ENCODE data around the gene PRDX1.
A peak's percentile ranks its signal among the peaks of the same experiment; 100 is the strongest.
"Not testable (repeated sequence)": the region's sequence is repeated elsewhere in the genome, so short reads cannot be mapped to it uniquely, and the experiment has no call there.

The PRDX1 gene

DNA sequence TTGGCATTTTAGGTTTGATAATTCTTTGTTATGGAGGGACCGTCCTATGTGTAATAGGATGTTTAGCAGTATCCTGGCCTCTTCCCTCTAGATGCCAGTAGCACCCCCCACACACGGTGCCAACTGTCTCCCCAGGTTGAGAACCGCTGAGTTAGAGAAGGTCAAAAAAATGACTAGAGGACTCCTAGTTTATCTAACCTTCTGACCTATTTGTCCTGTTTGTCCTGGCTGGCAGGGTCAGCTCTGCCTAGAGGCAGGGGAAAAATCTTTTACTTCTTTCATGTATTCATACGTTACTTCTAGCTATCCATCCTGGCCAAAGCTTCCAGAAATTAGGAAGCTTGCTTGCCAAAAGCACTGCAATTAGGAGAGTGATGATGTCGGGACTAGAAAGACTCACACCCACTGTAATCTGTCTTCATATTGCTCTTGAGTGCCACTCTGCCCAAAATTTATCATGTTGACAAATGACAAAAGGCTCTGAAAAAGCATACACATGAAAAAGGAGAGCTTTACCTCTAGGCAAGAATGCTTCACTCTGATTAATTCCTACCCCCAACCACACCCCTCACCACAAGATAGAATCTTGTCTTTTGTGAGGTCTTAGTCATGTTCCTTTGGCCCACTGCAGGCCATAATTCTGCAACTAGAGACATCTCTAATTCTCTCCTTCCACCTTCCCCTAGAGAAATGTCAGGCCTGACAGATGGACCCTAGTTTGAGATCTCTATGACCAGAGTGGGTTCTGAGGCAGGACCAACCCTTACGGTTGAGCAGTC lies 14.5 kb upstream of the PRDX1 start:
- DNase-seq, result no peak

DNA sequence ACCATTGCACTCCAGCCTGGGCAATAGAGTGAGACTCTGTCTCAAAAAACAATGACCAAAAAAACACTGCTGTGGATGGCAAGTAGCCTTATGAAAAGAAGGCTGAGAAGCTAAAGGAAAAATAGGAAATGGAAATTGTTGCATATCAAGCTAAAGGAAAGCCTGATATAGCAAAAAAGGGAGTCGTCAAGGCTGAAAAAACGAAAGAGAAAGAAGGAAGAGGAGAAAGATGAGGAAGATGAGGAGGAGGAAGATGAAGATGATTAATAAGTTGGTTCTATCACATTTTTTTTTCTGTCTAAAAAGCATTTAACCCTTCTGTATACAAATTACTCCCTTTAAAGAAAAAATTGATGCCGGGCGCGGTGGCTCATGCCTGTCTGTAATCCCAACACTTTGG lies 10.2 kb upstream of the PRDX1 start:
- DNase-seq, result no peak

GRCh38 chr1:45530632-45531135 lies 9.0 kb upstream of the PRDX1 start:
- DNase-seq, result no peak

GRCh38 chr1:45526135-45526644 lies 4.5 kb upstream of the PRDX1 start:
- no peak for DNase-seq

DNA sequence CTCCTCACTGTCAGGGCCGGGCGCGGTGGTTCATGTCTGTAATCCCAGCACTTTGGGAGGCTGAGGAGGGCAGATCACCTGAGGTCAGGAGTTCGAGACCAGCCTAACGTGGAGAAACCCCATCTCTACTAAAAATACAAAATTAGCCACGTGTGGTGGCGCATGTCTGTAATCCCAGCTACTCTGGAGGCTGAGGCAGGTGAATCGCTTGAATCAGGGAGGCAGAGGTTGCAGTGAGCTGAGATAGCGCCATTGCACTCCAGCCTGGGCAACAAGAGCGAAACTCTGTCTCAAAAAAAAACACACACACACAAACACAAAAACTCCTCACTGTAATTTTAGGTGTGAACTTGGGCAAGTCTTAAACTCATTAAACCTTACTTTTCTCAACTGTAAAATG lies 2.3 kb upstream of the PRDX1 start:
- DNase-seq, result not testable (repeated sequence)

- DNase-seq, result not testable (repeated sequence)
These were observed 1.8 kb upstream of the PRDX1 start for GRCh38 chr1:45523516-45523915.

GRCh38 chr1:45522324-45523104 lies 830 bp upstream of the PRDX1 start:
- no peak for DNase-seq

DNA sequence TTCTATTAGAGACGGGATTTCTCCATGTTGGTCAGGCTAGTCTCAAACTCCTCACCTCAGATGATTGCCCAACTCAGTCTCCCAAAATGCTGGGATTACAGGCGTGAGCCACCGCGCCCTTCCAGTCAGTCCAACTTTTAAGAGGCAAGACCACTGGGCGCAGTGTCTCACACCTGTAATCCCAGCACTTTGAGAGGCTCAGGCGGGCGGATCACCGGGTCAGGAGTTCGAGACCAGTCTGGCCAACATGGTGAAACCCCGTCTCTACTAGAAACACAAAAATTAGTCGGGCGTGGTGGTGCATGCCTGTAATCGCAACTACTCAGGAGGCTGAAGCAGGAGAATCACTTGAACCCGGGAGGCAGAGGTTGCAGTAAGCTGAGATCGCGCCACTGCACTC lies 1.9 kb downstream of the PRDX1 start:
- DNase-seq, result not testable (repeated sequence)

DNA sequence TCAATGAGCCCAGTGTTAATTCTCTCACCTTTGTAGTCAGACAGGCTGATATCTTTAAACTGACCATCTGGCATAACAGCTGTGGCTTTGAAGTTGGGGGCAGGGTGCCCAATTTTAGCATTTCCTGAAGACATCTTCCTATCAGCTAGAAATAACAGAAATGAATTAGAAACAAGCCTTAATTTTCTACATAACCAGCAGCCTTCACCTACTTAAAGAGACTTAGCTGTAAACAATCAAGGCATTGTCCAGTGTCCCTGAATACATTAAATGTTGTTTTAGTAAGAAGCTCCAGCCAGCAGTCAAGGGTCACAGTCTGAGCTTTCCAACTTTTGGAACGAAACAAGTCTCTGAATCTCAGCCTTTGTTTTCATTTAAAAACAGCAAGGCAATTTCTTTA lies 2.8 kb downstream of the PRDX1 start:
- DNase-seq, result no peak

DNA sequence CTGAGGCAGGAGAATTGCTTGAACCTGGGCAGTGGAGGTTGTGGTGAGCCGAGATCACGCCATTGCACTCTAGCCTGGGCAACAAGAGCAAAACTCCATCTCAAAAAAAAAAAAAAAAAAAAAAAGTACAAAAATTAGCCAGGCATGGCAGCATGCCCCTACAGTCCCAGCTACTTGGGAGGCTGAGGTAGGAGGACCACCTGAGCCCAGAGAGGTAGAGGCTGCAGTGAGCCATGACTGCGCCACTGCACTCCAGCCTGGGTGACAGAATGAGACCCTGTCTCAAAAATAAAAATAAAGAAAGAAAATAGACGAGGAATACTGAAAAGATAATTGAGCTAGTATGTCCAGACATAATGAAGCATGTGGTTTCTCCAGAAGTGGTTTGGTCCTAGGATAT lies 3.3 kb downstream of the PRDX1 start:
- DNase-seq, result not testable (repeated sequence)

DNA sequence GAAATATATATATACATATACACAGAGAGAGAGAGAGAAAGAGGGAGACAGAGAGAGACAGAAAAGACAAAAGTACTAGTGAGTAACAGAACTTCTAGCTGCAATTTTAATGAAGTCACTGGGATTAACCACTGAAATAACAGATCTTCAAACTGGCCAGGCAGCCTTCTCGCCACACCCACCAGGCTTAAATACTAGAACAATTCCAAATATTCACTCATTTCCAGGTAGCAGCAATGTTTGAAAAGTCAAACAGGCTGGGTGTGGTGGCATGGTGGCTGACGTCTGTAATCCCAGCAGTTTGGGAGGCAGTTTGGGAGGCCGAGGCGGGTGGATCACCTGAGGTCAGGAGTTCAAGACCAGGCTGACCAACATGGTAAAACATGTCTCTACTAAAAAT lies 5.2 kb downstream of the PRDX1 start:
- DNase-seq, result no peak

DNA sequence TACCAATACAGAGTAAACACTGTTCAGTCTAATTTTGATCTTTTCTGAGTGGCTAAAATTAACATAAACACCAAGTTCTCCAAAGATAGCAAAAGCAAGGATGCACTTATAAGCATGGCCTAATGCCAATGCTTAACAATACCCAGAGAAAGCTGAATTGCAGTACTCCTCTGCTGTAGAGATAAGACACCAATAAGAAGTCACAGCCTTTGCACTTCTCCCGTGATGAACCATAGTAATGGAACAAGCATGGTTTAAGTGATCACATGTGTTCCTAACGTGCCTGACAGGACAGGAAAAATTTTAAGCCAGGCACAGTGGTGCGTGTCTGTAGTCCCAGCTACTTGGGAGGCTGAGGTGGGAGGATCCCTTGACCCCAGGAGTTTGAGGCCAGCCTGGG lies 5.6 kb downstream of the PRDX1 start:
- DNase-seq, result no peak

DNA sequence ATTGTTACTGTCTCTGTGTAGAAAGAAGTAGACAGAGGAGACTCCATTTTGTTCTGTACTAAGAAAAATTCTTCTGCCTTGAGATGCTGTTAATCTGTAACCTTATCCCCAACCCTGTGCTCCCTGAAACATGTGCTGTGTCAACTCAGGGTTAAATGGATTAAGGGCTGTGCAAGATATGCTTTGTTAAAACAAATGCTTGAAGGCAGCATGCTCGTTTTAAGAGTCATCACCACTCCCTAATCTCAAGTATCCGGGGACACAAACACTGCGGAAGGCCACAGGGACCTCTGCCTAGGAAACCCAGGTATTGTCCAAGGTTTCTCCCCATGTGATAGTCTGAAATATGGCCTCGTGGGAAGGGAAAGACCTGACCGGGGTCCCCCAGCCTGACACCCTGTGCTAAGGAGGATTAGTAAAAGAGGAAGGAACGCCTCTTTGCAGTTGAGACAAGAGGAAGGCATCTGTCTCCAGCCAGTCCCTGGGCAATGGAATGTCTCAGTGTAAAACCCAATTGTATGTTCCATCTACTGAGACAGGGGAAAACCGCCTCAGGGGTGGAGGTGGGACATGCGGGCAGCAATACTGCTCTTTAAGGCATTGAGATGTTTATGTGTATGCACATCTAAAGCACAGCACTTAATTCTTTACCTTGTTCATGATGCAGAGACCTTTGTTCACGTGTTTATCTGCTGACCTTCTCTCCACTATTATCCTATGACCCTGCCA lies 8.0 kb downstream of the PRDX1 start:
- not testable (repeated sequence) for DNase-seq

- DNase-seq, result peak; percentile 42
These were observed 9.0 kb downstream of the PRDX1 start for GRCh38 chr1:45512641-45513054.

DNA sequence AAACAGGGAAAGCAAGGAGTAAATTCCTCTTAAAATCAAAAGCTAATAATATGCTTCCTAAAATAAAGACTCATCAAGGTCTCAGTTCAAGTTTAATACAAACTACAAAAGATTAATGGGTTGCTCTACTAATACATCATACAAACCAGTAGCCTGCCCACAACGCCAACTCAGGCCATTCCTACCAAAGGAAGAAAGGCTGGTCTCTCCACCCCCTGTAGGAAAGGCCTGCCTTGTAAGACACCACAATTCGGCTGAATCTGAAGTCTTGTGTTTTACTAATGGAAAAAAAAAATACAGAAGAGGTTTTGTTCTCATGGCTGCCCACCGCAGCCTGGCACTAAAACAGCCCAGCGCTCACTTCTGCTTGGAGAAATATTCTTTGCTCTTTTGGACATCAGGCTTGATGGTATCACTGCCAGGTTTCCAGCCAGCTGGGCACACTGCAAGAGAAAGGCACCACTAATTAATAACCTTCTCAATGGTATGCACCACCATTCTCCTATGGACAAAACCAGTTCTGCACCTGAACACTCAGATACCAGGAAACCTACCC lies 10.6 kb downstream of the PRDX1 start:
- no peak for DNase-seq

DNA sequence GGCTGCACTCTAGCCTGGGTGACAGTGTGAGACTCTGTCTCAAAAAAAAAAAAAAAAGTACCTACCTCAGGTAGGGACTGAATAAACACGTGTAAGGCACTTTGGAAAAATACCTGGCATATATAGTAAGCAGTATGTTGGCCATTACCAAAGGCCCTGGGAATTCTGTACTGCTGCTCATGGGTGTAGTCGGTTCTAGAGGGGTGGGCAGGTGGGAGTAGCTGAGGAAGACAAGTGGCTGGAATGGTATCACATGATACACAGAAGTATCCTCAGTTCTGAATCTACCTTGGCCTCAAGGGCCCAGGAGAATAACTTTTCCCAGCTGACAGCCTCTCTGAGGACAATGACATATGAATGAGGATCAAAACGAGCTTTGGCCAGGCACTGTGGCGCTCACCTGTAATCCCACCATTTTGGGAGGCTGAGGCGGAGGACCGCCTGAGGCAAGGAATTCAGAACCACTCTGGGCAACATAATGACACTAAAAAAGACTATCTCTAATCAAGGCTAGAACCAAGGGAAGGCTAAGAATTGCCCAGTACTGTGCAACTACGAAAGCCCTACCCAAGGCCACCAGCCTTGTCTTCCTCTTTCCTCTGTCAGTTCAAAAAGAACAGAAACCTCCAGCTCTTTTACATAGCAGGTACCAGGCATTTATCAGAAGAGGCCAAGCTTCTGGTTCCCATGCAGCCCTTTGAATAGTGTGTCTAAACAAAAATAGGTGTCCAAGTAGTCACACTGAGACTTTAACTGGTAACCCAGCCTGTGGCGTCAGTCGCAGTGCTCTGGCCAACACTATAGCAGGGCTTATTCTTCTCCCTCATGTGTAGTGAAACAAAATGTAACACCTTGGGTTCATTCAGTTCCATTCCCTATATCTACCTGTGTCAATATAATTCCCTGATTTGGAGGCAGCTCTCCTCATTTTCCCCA lies 11.4 kb downstream of the PRDX1 start:
- no peak for DNase-seq

GRCh38 chr1:45508295-45509151 lies 13.2 kb downstream of the PRDX1 start:
- DNase-seq, result no peak

DNA sequence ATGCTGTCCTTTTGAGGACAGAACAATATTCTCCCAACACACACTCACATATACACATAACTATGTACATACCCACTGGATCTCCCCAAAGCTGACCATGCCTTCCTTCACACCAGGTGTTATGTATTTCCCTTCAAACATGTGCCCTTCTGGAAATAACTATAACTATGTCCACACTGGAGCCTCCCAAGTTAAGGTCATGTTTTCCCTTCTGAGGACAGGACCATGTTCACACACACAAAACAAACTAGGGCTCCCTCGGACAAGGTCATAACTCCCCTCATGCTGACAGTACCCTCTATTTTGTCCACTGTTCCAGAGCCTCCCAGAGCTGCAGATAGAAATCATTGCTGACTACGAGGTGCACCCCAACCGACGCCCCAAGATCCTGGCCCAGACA lies 13.8 kb downstream of the PRDX1 start:
- no peak for DNase-seq

GRCh38 chr1:45507195-45507594 lies 14.5 kb downstream of the PRDX1 start:
- DNase-seq, result no peak

- no peak for DNase-seq
These were observed 18.0 kb downstream of the PRDX1 start for GRCh38 chr1:45503462-45504360.
